22Rv1 (cell line): ENCODE data around the gene C21orf58.

Experiments used
- CTCF ChIP-seq: fragments of 450-650 bp; IDR thresholded peaks from 2 replicates; pipeline ENCODE4 v1.5.1; 2017; ENCODE audit warnings: mild to moderate bottlenecking
- ZFX ChIP-seq: fragments of 450-650 bp; IDR thresholded peaks from 2 replicates; pipeline ENCODE4 v1.6.1; 2017; ENCODE audit warnings: antibody characterized with exemption, borderline replicate concordance

GRCh38 chr21:46318464-46318845 lies 5.2 kb downstream of the C21orf58 start:
- TF ChIP-seq CTCF (no peak), ZFX (no peak)
